HG03135 (cell line): ENCODE results near the gene LRRTM1.

Experiments
- ATAC-seq: cut with Tn5 transposase; IDR thresholded peaks from one replicate; pipeline ENCODE4 v1.9.1; 2021; ENCODE audit warnings: mild to moderate bottlenecking, moderate library complexity; ENCODE audit not compliant: unreplicated experiment

LRRTM1 gene

GRCh38 chr2:80303909-80304837, at the start of gene LRRTM1:
TSS of gene LRRTM1 (minus strand) at chr2:80304752. CDS start at chr2:80303819, 933 bp downstream.
- no peak for ATAC-seq

DNA sequence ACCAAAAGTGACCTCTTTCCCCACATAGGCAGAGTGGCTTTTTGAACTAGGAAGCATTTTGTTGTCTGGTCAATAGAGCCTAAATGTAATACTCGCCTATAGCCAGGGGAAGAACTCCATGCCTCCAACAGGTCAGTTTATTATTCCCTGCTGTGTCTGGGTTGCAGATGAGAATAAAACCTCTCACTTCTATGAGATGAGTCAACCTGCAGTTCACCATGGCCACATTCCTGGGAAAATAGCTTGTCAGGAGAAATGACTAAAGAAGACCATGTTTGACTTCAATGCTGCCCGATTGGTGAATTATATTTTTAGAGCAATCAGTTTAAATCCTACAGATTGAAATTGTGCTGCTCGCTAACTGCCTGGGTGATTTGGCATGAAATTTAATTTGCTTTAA, 46.7 kb upstream of the LRRTM1 start:
- ATAC-seq = no peak

GRCh38 chr2:80348953-80349352, 44.4 kb upstream of the LRRTM1 start:
- ATAC-seq = no peak

DNA sequence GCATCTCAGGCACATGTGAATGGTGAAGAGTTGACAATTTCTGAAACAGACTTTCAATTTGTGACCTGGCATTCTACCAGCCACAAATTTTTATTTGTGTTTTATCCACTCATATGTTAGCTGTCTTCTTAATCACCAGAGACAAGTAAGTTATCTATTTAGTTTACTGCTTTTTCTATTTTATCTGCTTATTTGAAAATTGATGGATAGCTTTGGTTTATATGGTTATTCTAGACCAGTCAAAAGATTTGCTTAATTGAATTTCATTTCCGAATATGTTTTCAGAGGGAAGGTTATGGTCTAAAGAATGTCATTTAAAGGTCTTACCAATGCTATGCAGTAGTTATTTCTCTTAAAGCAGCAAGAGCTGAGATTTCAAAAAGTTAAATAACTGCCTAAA, 43.5 kb upstream of the LRRTM1 start:
- ATAC-seq = no peak

DNA sequence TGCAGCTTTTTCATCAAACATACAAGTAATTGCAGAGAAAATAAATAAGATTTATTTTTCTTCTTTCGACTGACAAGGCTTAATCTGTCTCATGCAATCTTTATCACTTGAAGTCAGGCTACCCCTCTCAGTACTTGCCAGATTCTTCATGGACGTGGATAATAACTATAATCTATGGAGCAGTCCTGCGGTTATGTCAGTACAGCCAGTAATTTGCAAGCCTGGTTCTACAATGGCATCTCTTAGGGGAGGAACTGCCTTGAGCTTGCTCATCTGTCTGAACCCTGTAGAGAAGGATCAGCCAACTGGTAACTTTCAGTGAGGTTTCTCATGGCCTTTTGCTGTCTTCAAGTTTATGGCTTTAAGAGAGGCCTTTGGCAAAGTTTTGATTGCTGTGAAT, 35.5 kb upstream of the LRRTM1 start:
- ATAC-seq = no peak

DNA sequence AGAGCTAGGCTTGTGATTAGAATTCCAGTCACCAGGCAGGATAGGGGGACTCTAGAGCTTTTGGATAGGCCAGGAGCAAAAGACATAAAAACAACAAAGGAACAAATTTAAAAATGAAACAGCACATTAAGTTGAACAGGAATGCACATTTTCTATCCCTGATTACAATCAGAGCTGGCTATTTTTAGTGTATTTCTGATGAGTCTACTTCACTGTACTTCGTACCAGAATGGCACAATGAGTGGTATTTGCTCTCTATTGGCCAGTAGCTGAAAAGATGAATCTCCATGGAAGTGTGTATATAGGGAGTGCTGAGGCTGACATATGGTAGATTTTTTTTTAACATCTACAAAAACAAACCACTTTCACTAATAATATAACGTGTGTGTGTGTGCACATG, 34.2 kb upstream of the LRRTM1 start:
- no peak for ATAC-seq

DNA sequence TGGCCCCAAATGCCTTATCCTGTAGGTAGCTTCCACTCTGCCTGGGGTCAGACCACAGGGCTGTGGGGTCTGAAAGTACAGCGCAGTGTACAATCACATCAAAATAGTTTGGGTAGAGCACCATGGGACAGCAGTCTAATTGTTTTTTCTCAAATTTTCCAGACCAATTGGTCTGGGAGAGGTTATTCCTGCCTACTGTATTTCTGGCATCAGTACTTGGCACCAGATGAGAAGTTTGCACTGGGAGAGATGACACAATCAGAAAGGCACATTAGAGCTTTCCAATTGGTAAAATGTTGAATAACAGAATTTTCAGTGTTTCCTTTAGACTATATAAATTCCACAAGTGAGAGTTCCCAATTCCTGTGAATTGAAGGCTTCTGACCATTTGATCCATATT, 30.9 kb upstream of the LRRTM1 start:
- no peak for ATAC-seq

DNA sequence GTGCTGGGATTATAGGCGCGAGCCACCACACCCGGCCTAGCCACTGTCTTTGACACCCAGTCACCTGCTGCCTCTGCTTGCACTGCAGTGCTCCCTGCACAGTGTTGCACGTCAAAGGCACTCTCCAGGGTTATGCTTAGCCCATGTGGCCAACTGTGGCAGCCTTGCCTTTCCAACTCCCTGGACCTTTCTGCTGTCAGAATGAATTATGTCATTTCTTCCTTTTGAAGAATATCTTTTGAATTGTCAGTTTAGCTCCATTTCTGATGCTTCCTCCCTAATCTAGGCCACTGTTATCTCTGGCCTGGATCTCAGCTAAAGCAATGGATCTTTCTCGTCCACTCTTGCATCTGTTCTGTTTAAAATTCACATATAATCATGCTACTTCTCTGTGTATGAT, 29.3 kb upstream of the LRRTM1 start:
- no peak for ATAC-seq

- ATAC-seq = no peak
Observed at GRCh38 chr2:80330527-80331450, 26.2 kb upstream of the LRRTM1 start.

GRCh38 chr2:80329491-80329890, 24.9 kb upstream of the LRRTM1 start:
- no peak for ATAC-seq

GRCh38 chr2:80328159-80328571, 23.6 kb upstream of the LRRTM1 start:
- ATAC-seq = no peak

- no peak for ATAC-seq
Observed at GRCh38 chr2:80326861-80327260, 22.3 kb upstream of the LRRTM1 start.

DNA sequence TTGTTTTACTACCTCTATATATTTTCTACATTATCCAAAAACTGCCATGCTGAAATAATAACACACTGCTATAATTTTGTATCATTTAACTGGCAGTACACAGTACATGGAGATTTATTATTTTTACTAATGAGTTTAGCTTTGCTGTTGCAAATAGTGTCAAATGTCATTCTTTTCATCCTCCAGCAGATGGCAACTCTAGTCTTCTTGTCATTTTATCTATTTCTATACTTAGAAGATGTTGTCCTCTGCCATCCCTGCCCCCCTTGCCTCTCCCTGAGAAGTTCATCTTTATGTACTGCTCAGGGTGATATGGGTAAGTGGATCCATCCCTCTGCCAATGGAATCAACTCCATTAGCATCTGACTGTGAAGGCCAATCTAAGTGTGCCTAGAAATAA, 21.7 kb upstream of the LRRTM1 start:
- no peak for ATAC-seq

DNA sequence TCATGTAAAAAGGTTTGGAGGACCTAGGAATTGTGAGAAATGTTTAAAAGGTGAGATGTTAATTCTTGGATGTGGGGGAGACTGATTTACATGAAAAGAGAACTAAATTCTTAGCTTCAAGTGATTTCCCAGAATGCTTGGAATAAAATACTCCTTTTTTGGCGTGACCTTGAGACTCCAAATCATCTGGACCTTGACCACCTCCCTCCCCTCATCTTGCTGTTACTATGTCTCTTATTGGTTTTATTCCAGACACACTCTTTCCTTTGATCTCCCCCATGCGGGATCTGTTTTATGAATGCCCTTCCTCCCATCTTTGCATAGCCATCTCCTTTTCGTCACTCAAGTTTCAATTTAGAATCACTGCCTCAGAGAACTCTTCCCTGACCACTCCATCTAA, 20.0 kb upstream of the LRRTM1 start:
- no peak for ATAC-seq

DNA sequence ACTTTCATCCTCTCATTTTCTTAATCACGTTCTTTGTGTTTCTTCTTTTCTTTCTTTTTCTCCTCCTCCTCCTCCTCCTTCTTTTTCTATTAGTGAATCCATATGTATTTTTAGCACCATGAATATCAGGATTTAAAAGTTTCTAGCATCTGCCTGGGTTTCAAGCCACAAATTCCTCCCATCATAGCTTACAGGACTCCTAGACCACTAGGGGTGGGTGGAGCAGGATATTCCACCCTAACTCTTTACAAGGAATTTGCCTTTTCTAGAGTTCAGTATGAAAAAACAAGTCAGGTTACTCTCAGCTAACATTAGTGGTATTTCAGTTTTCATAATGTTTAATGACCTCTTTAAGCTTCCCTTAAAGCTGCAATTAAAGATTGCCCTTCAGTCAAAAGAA, 19.1 kb upstream of the LRRTM1 start:
- no peak for ATAC-seq

DNA sequence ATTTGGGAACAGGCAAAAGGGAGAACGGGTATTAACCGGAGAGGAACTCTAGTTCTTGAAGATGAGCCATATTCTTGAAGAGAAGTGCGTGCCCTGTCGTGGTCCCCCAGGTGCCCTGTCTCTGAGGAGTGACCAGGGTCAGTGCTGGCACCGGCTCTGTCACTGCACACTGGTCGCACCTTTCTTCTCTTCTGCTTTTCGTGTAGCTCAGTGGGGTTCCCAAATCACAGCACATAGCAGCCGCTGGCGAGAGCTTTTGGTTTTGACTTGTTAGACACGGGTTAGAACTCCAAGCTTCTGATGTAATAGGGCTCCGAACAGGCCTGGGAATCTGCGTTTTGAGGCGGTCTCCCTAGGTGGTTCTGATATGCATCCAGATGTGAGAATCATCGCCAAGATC, 18.4 kb upstream of the LRRTM1 start:
- no peak for ATAC-seq

GRCh38 chr2:80322311-80322920, 17.9 kb upstream of the LRRTM1 start:
- ATAC-seq = no peak

DNA sequence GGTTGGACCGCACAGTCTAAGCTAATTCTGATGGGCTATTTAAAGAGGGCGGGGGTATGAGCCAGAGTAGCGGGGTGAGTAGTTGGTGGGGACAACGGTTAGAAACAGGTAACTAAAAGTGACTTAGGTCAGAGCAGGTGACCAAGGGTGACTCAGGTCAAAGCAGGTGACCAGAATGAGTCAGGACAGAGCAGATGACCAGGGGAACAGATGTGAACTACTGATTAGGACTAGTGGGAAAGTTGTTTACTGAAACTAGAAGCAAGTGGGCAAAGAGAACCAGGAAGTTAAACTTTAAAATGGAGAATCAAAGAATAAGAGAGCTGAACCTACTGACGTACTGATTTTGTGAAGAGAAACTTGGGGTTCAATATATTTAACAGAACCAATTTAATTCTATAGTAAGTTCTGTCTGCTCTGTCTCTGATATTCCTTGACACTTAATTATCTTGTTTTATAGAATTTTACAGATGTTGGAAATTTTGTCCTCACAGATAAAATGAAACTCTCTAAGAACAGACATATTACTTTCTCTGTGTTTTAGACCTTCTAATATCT, 7.8 kb upstream of the LRRTM1 start:
- ATAC-seq = no peak

DNA sequence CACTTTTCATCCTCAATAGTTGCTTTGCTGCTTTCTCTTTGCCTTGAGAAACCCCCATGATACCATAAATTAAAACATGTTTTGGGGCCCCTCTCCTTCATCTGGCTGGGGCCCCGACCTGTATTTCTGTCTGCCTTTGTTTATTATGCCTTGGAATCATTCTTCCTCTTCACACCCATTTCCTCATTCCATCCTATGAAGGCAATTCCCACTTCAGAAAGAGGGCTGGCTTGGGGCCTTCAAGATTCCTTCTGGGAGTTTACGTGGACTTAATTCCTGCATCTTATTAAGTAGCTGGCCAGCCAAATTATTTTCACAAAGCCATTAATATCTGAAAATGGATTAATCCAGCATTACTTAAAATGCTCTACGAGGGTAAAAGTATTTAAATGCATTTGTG, 6.8 kb upstream of the LRRTM1 start:
- ATAC-seq = no peak

- no peak for ATAC-seq
Observed at GRCh38 chr2:80303006-80303908, 1.3 kb downstream of the LRRTM1 start.
